ENCODE results near the gene PPIP5K1.
"Not testable (repeated sequence)": the region's sequence is repeated elsewhere in the genome, so short reads cannot be mapped to it uniquely, and the experiment has no call there.

The PPIP5K1 gene

GRCh38 chr15:43544266-43544665 is 45.7 kb downstream of the PPIP5K1 start:
- DNase-seq = no peak

DNA sequence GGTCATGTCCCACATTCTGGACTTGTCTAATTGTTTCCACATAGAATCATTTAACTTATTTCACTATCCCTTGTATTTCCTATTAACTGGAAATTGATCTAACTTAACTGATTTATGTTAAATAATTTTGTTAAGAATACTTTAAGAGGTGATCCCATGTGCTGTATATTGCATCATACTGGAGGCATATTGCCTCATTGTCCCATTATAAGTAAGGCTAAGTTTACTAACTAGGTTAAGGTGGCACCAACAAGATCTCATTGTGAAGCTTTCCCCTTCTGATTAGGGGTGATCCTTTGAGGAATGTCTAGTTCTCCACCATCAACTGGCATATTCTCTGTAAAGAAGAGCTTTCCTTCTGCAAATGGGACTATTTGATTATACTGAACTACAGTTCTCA is 48.2 kb downstream of the PPIP5K1 start:
- DNase-seq = no peak

GRCh38 chr15:43538091-43538490 is 51.9 kb downstream of the PPIP5K1 start:
- DNase-seq = no peak

DNA sequence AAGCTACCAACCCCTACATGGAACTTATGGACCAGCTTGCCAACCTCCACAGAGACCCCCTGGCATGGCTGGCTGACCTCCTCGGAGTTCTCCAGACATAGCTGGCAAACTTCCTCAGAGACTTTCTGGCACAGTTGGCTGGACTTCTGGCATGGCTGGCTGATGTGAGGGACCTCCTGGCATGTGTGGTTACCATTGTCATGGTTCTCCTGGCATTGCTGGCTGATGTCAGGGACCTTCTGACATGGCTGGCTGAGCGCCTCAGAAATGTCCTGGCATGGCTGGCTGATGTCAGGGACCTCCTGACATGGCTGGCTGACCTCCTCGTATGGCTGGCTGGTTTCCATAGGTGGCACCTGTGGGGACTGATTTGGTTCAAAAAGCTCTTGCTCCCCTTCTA is 55.1 kb downstream of the PPIP5K1 start:
- DNase-seq = no peak

GRCh38 chr15:43532826-43533225 is 57.2 kb downstream of the PPIP5K1 start:
- DNase-seq = not testable (repeated sequence)

DNA sequence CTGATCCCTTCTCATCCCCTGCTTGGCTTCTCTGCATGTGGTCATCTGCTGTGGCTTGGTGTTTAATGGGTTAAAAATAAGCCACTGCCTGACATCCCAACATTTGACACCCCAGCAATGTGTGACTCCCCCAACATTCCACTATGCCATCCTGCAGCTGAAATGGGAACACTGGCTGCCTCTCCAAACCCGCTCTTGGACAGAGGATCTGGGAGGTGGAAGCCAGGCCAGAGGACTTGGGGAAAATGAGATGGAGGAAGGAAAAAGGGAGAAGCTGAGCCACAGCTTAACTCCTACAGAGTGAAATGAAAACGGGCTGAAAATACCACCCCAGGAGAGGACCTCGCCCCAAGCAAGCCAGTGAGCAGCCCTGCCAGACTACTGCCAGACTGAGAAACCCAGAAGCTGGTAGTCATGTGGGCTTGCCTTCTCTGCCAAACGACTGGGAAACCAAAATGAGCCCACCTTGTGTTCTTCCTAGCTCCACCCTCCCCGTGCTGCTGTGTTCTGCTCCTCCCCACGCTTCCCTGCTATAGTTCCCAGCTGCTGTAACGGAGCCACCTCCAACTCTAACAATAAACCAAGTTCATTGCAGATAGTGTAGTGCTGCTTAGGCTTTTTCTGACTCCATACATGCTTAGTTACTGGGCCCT is 58.9 kb downstream of the PPIP5K1 start:
- no peak for DNase-seq

GRCh38 chr15:43529587-43530345 is 60.2 kb downstream of the PPIP5K1 start:
- DNase-seq = no peak

GRCh38 chr15:43529141-43529540 is 60.9 kb downstream of the PPIP5K1 start:
- DNase-seq = no peak

- no peak for DNase-seq
These were observed 61.4 kb downstream of the PPIP5K1 start for GRCh38 chr15:43528542-43529007.

- no peak for DNase-seq
These were observed 62.0 kb downstream of the PPIP5K1 start for GRCh38 chr15:43527802-43528541.

- no peak for DNase-seq
These were observed 62.8 kb downstream of the PPIP5K1 start for GRCh38 chr15:43527016-43527801.

GRCh38 chr15:43526261-43526930 is 63.6 kb downstream of the PPIP5K1 start:
- no peak for DNase-seq

- no peak for DNase-seq
These were observed 64.9 kb downstream of the PPIP5K1 start for GRCh38 chr15:43525131-43525530.

DNA sequence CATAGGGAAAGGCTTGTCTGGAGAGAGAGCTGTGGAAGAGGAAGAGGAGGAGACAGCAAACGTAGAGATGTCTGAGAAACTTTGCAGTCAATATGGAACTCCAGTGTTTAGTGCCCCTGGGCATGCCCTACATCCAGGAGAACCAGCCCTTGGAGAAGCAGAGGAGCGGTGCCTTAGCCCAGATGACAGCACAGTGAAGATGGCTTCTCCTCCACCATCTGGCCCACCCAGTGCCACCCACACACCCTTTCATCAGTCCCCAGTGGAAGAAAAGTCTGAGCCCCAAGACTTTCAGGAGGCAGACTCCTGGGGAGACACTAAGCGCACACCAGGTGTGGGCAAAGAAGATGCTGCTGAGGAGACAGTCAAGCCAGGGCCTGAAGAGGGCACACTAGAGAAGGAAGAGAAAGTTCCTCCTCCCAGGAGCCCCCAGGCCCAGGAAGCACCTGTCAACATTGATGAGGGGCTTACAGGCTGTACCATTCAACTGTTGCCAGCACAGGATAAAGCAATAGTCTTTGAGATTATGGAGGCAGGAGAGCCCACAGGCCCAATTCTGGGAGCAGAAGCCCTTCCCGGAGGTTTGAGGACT is 65.7 kb downstream of the PPIP5K1 start:
- no peak for DNase-seq

- DNase-seq = no peak
These were observed 66.4 kb downstream of the PPIP5K1 start for GRCh38 chr15:43523646-43524045.

- DNase-seq = no peak
These were observed 67.8 kb downstream of the PPIP5K1 start for GRCh38 chr15:43522247-43522646.

DNA sequence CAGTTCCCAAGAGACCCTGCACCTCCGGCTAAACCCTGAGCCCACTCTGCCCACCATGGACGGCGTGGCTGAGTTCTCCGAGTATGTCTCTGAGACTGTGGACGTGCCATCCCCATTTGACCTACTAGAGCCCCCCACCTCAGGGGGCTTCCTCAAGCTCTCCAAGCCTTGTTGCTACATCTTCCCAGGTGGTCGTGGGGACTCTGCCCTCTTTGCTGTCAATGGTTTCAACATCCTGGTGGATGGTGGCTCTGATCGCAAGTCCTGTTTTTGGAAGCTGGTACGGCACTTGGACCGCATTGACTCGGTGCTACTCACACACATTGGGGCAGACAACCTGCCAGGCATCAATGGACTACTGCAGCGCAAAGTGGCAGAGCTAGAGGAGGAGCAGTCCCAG is 68.6 kb downstream of the PPIP5K1 start:
- no peak for DNase-seq

DNA sequence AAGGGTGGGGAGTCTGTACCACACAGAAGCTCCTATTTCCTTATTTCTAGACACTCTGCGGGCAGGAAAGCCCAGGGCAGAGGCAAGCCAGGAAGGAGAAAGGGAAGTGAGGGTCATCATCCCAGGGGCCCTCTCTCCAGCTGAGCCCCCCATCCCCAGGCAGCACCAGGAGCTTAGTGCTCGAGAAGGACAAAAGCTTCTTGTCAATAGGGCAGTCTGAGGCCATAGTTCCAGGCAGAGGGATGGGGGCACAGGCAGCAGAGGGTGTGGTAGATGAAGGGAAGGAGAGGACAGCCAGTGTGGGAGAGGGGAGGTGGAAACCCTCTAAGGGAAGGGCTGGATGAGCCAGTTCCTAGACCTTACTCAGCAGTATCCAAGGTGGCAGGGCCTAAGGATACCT is 69.9 kb downstream of the PPIP5K1 start:
- DNase-seq = no peak

GRCh38 chr15:43519196-43519595 is 70.8 kb downstream of the PPIP5K1 start:
- no peak for DNase-seq

DNA sequence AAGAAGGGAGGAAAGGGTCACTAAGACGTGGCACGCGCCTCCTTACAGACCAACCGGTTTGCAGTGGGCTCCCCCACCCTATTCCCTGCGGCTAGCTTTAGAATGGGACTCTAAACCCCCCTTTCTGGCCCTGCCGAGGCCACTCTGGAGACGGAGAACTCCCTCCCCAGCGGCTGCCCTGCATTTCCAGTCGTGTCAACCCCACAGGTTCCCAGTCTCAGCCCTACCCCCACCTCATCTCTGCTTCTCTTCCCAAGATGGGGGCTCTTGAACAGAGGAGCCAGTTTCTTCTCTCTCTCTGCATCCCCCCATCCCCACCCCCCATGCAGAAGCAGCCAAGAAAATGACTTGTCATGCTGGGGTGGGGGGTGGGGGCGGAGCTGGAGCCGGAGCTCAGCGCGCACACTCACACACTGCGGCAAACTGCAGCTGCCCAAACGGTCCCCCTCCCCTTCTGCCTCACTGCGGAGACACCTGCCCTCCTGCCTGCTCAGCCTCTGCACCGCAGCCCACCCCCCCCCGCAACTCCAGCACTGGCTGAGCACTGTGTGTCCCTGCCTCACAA is 71.7 kb downstream of the PPIP5K1 start:
- no peak for DNase-seq

- DNase-seq = no peak
These were observed 72.4 kb downstream of the PPIP5K1 start, which contains the start of gene MAP1A for GRCh38 chr15:43517354-43518196. TSS of gene MAP1A (plus strand) at chr15:43517608. CDS start at chr15:43521474, 3,866 bp downstream.
